Astrocyte (in vitro differentiated cells and primary cell): ENCODE results near the gene CORO2A. TPM values are rescaled to one million over a fixed set of nuclear protein-coding genes. Genes with fewer than 3 reads are reported as not detected.

Experiments
- DNase-seq: peaks from one replicate; pipeline ENCODE4 v3.0.0-alpha.2; 2010; ENCODE audit warnings: low read depth
- FAIRE-seq: peaks from 2 replicates; lab custom pipeline; 2011; peaks lifted over from hg19 to GRCh38; lab: Jason Lieb, UNC
- H2AFZ ChIP-seq: 2 replicates; pipeline ENCODE4 v1.6.0; 2012; ENCODE audit warnings: low read depth, low read length, inconsistent platforms
- H3K27ac ChIP-seq: 2 replicates; pipeline ENCODE4 v1.5.1; 2011; ENCODE audit warnings: low read depth, low read length, inconsistent platforms
- H3K27me3 ChIP-seq: 2 replicates; pipeline ENCODE4 v1.6.0; 2011; ENCODE audit warnings: low read length, inconsistent platforms; ENCODE audit not compliant: insufficient read depth
- H3K36me3 ChIP-seq: 2 replicates; pipeline ENCODE4 v1.5.1; 2011; ENCODE audit warnings: low read length, inconsistent platforms; ENCODE audit not compliant: insufficient read depth
- H3K4me1 ChIP-seq: 2 replicates; pipeline ENCODE4 v1.5.1; 2011; ENCODE audit warnings: low read length, inconsistent platforms; ENCODE audit not compliant: insufficient read depth
- H3K4me2 ChIP-seq: 2 replicates; pipeline ENCODE4 v1.6.0; 2012; ENCODE audit warnings: low read length, inconsistent platforms
- H3K4me3 ChIP-seq: 2 replicates; pipeline ENCODE4 v1.5.1; 2011; ENCODE audit warnings: low read depth, mild to moderate bottlenecking, low read length, inconsistent platforms; ENCODE audit not compliant: insufficient read depth
- H3K79me2 ChIP-seq: 2 replicates; pipeline ENCODE4 v1.6.0; 2012; ENCODE audit warnings: mild to moderate bottlenecking, low read length, inconsistent platforms; ENCODE audit not compliant: insufficient read depth
- H3K9ac ChIP-seq: 2 replicates; pipeline ENCODE4 v1.6.0; 2012; ENCODE audit warnings: mild to moderate bottlenecking, low read length, inconsistent platforms
- H3K9me3 ChIP-seq: 2 replicates; pipeline ENCODE4 v1.5.1; 2012; ENCODE audit warnings: low read depth, mild to moderate bottlenecking, low read length, inconsistent platforms; ENCODE audit not compliant: insufficient read depth
- H4K20me1 ChIP-seq: 2 replicates; pipeline ENCODE4 v1.6.0; 2012; ENCODE audit warnings: low read length, inconsistent platforms; ENCODE audit not compliant: insufficient read depth
- H3K27ac Mint-ChIP-seq: one replicate; pipeline ENCODE4 v1.8.0; 2021; ENCODE audit warnings: mild to moderate bottlenecking, mixed read lengths; ENCODE audit not compliant: unreplicated experiment
- H3K27me3 Mint-ChIP-seq: one replicate; pipeline ENCODE4 v1.8.0; 2021; ENCODE audit warnings: low read depth, mixed read lengths; ENCODE audit not compliant: unreplicated experiment
- H3K36me3 Mint-ChIP-seq: one replicate; pipeline ENCODE4 v1.8.0; 2021; ENCODE audit warnings: low read depth, mixed read lengths; ENCODE audit not compliant: unreplicated experiment
- H3K4me1 Mint-ChIP-seq: one replicate; pipeline ENCODE4 v1.8.0; 2021; ENCODE audit warnings: low read depth, mixed read lengths; ENCODE audit not compliant: unreplicated experiment
- H3K4me3 Mint-ChIP-seq: one replicate; pipeline ENCODE4 v1.8.0; 2021; ENCODE audit warnings: mild to moderate bottlenecking, moderate library complexity, mixed read lengths; ENCODE audit not compliant: unreplicated experiment
- H3K9me3 Mint-ChIP-seq: one replicate; pipeline ENCODE4 v1.8.0; 2021; ENCODE audit warnings: mild to moderate bottlenecking, mixed read lengths; ENCODE audit not compliant: unreplicated experiment
- CTCF ChIP-seq: IDR thresholded peaks from 2 replicates; pipeline ENCODE4 v1.5.1; 2011; ENCODE audit warnings: low read depth, mild to moderate bottlenecking, inconsistent platforms, low read length, moderate library complexity; ENCODE audit not compliant: insufficient read depth
- EZH2 ChIP-seq: IDR thresholded peaks from 2 replicates; pipeline ENCODE4 v1.6.1; 2012; ENCODE audit warnings: mild to moderate bottlenecking, low read length, inconsistent platforms; ENCODE audit not compliant: insufficient read depth
- total RNA-seq: library from RNA; stranded (reverse); gene quantifications from 2 replicates; pipeline ENCODE4 v1.2.1, GENCODE V29; 2021

The CORO2A gene
- total RNA-seq, 1 donor from 2014 or later, result 11.1 TPM

GRCh38 chr9:98132806-98133631, 59.4 kb downstream of the CORO2A start:
- no peaks in the 10 kb centered on the region for H4K20me1 ChIP-seq
- peaks cover 6% of the 10 kb centered on the region for H3K27me3 ChIP-seq
- Mint-ChIP-seq H3K4me1 (peaks cover 3% of the 10 kb centered on the region), H3K4me3 (no peak overlapping the region), H3K27ac (no peak overlapping the region), H3K36me3 (peaks cover 20% of the 10 kb centered on the region), H3K9me3 (no peaks in the 10 kb centered on the region), H3K27me3 (peaks cover 12% of the 10 kb centered on the region)
- H3K4me3 ChIP-seq, result no peak overlapping the region
- FAIRE-seq, result no peak
- DNase-seq, result no peak
- TF ChIP-seq CTCF, result no peak
- TF ChIP-seq EZH2, result no peak
- no peaks in the 10 kb centered on the region for H3K9me3 ChIP-seq
- H3K9ac ChIP-seq, result no peak overlapping the region
- H2AFZ ChIP-seq, result no peak overlapping the region
- no peaks in the 10 kb centered on the region for H3K4me1 ChIP-seq
- no peaks in the 10 kb centered on the region for H3K79me2 ChIP-seq
- no peaks in the 10 kb centered on the region for H3K36me3 ChIP-seq
- no peak overlapping the region for H3K4me2 ChIP-seq
- no peak overlapping the region for H3K27ac ChIP-seq

DNA sequence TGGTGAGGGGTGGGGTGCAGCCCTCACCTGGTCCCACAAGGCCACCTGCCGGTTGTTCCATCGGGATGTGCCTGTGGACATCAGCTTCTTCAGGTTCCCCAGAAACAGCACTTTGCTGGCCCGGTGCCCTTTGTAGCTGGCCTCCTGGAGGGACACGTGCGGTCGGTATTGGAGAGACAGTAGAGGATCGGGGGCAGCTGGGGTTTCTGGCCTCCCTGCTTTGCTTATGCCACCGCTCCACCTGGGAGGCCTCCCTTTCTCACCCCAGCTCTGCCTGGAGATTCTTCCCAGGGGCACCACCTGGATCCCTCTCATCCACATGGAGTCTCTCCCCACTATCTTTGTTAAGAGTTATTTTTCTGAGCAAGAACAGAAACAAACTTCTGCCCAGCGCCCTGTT, 60.3 kb downstream of the CORO2A start:
- H4K20me1 ChIP-seq, result no peaks in the 10 kb centered on the region
- H3K4me2 ChIP-seq, result no peak overlapping the region
- H3K4me1 Mint-ChIP-seq, result peaks cover 3% of the 10 kb centered on the region
- H3K27me3 ChIP-seq, result peaks cover 6% of the 10 kb centered on the region
- H2AFZ ChIP-seq, result no peak overlapping the region
- H3K9ac ChIP-seq, result no peak overlapping the region
- FAIRE-seq (no peak), DNase-seq (no peak)
- H3K4me3 Mint-ChIP-seq, result no peak overlapping the region
- H3K36me3 Mint-ChIP-seq, result peaks cover 16% of the 10 kb centered on the region
- no peaks in the 10 kb centered on the region for H3K9me3 ChIP-seq
- no peak overlapping the region for H3K27ac ChIP-seq
- H3K4me1 ChIP-seq, result no peaks in the 10 kb centered on the region
- H3K79me2 ChIP-seq, result no peaks in the 10 kb centered on the region
- H3K9me3 Mint-ChIP-seq, result no peaks in the 10 kb centered on the region
- no peaks in the 10 kb centered on the region for H3K36me3 ChIP-seq
- TF ChIP-seq EZH2, result no peak
- TF ChIP-seq CTCF, result no peak
- H3K27me3 Mint-ChIP-seq, result peaks cover 12% of the 10 kb centered on the region
- H3K27ac Mint-ChIP-seq, result no peak overlapping the region
- no peak overlapping the region for H3K4me3 ChIP-seq
